BE2C (cell line): ENCODE measurements around the gene RANBP3.

Source experiments
- DNase-seq: peaks from one replicate; pipeline ENCODE4 v3.0.0-alpha.2; 2020
- H3K27me3 ChIP-seq: fragments of 250-450 bp; sonication (Bioruptor Pico); 2 replicates; pipeline ENCODE4 v1.5.1; 2020; ENCODE audit warnings: mild to moderate bottlenecking
- H3K36me3 ChIP-seq: fragments of 250-450 bp; sonication (Bioruptor Pico); 2 replicates; pipeline ENCODE4 v1.5.1; 2020; ENCODE audit warnings: mild to moderate bottlenecking
- H3K4me1 ChIP-seq: fragments of 250-450 bp; sonication (Bioruptor Pico); 2 replicates; pipeline ENCODE4 v1.5.1; 2020
- H3K4me3 ChIP-seq: 2 replicates; pipeline ENCODE4 v1.5.1; 2011; ENCODE audit warnings: low read depth, low read length
- H3K9me3 ChIP-seq: fragments of 250-450 bp; sonication (Bioruptor Pico); 2 replicates; pipeline ENCODE4 v1.5.1; 2020
- TF ChIP-seq, protein P1 (sequence below): IDR thresholded peaks from 2 replicates; pipeline ENCODE4 v1.5.1; 2012; ENCODE audit warnings: mild to moderate bottlenecking, low read depth, low read length

The RANBP3 gene

DNA sequence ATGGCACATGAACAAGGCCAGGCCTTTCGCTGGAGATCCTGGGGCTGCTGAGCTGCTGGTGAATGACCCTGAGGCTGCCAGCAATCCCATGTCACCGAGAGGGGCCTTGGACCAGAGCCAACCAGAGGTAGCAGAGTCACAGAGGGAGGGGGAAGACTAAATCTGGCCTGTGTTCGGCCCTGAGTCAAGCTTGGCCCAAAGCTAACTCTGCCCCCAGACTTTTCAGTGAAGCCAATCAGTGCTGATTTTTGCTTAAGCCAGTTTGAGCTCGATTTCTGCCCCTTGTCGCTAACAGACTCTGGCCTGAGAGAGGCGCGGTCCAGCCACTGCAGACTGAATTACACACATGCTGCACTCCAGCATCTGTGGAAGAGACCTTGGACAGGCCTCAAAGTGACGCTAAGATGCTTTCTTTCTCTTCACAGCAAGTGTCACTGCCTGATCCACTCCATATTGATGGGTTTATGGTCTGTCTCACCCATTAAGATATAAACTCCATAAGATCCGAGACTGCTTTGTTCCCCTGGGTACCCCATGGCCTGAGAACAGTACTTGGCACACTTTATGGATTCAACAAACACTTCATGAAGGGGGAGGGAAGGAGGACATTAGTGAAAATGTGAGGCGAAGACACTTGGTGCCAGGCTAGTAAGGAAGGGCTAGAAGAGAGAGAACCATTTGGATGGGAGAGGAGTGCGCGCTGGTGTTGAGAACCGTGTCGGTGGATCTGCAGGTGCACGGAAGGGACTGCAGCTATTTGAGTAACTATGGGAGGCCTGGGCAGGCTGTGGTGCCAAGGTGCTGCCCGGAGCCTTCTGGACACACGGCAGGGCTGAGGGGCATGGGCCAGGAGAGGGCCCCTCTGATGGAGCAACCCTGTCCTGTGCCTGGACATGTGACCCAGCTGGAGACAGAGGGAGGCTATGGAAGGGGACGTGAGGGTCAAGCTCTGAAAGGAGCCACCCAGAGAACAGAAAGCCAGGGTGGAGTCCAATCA is 17.6 kb downstream of the RANBP3 start:
- H3K36me3 ChIP-seq, result no peaks in the 10 kb centered on the region
- TF ChIP-seq, protein P1, sequence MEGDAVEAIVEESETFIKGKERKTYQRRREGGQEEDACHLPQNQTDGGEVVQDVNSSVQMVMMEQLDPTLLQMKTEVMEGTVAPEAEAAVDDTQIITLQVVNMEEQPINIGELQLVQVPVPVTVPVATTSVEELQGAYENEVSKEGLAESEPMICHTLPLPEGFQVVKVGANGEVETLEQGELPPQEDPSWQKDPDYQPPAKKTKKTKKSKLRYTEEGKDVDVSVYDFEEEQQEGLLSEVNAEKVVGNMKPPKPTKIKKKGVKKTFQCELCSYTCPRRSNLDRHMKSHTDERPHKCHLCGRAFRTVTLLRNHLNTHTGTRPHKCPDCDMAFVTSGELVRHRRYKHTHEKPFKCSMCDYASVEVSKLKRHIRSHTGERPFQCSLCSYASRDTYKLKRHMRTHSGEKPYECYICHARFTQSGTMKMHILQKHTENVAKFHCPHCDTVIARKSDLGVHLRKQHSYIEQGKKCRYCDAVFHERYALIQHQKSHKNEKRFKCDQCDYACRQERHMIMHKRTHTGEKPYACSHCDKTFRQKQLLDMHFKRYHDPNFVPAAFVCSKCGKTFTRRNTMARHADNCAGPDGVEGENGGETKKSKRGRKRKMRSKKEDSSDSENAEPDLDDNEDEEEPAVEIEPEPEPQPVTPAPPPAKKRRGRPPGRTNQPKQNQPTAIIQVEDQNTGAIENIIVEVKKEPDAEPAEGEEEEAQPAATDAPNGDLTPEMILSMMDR, result no peak
- DNase-seq, result peak; percentile 93
- H3K4me1 ChIP-seq, result peaks cover 31% of the 10 kb centered on the region
- H3K27me3 ChIP-seq, result no peaks in the 10 kb centered on the region
- H3K9me3 ChIP-seq, result no peaks in the 10 kb centered on the region
- H3K4me3 ChIP-seq, result no peak overlapping the region

- Histone ChIP-seq H3K4me1 (peaks cover 40% of the 10 kb centered on the region), H3K4me3 (no peak overlapping the region), H3K36me3 (no peaks in the 10 kb centered on the region), H3K9me3 (no peaks in the 10 kb centered on the region), H3K27me3 (no peaks in the 10 kb centered on the region)
- no peak for DNase-seq
- TF ChIP-seq, protein P1, result no peak
These were observed 18.5 kb downstream of the RANBP3 start for GRCh38 chr19:5959260-5960004.

DNA sequence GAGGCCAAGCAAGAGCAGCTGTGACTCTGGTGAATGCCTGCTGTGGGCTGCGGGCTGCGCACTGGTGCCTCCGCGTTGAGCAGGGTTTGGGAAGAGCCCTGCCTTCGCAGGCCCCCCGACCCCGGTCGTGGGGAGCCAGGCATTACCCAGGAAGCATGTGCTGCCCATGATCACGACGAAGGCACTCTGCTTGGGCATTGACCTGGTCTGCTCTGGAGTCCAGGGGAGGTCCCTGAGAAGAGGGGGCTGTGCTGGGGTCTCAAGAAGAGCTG is 19.2 kb downstream of the RANBP3 start:
- H3K27me3 ChIP-seq, result no peaks in the 10 kb centered on the region
- H3K36me3 ChIP-seq, result 0 out of 2 replicates have a peak, but pooled peaks cover 3% of the 10 kb centered on the region
- no peak overlapping the region for H3K4me3 ChIP-seq
- H3K4me1 ChIP-seq, result peaks cover 47% of the 10 kb centered on the region
- H3K9me3 ChIP-seq, result no peaks in the 10 kb centered on the region
- DNase-seq, result no peak
- TF ChIP-seq, protein P1, result no peak

GRCh38 chr19:5958074-5958850 is 19.7 kb downstream of the RANBP3 start:
- H3K4me3 ChIP-seq, result no peak overlapping the region
- DNase-seq, result no peak

DNA sequence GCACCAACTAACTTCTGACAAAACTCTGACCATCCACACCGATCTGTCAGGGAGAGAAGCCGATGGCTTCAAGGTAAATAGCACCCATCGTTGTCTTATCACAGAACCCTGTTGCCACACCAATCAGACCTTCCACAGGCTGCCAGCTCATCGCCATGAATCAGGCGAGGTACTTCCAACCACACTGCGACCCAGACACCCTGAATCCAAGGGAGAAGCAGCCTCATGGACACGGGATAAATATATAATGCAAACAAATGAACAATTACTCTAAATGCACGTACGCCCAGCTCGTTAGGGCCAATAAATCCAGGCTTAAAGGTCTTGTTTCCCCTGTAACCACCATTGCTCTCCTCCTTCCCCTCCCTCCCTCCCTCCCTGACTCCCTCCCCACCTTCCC is 20.8 kb downstream of the RANBP3 start:
- H3K36me3 ChIP-seq, result peaks cover 6% of the 10 kb centered on the region; the same call in 1 of the 2 replicates
- H3K4me3 ChIP-seq, result no peak overlapping the region
- peaks cover 63% of the 10 kb centered on the region for H3K4me1 ChIP-seq
- H3K27me3 ChIP-seq, result no peaks in the 10 kb centered on the region
- H3K9me3 ChIP-seq, result no peaks in the 10 kb centered on the region
- DNase-seq, result no peak
- TF ChIP-seq, protein P1, result no peak

More at GRCh38 chr19:5958074-5958850, 19.7 kb downstream of the RANBP3 start:
- Histone ChIP-seq H3K27me3 (no peaks in the 10 kb centered on the region), H3K4me1 (peaks cover 52% of the 10 kb centered on the region), H3K36me3 (0 out of 2 replicates have a peak, but pooled peaks cover 3% of the 10 kb centered on the region), H3K9me3 (no peaks in the 10 kb centered on the region)
- TF ChIP-seq, protein P1, result no peak
